B cell (primary cell): ENCODE data around the gene HOXA11. TPM values are rescaled to one million over a fixed set of nuclear protein-coding genes. Genes with fewer than 3 reads are reported as not detected.

Source experiments
- ATAC-seq: fragments of 200-7000 bp; cut with Tn5 transposase; one replicate; pipeline ENCODE4 v1.10.0; 2021; ENCODE audit warnings: low read depth, mild to moderate bottlenecking, moderate number of reproducible peaks, moderate library complexity
- CTCF ChIA-PET: fragments of 350-600 bp; sonication (Branson Sonifier 250); formaldehyde crosslinking; loops from one replicate; lab custom pipeline; 2021; ENCODE audit warnings: antibody characterized with exemption, inconsistent platforms; lab: Charles Lee
- POLR2A ChIA-PET: fragments of 350-600 bp; sonication (Branson Sonifier 250); formaldehyde crosslinking; loops from one replicate; lab custom pipeline; 2021; ENCODE audit warnings: antibody characterized with exemption; lab: Charles Lee
- DNase-seq: peaks from one replicate; pipeline ENCODE4 v3.0.0; 2013
- H2AFZ ChIP-seq: 2 replicates; pipeline ENCODE4 v1.6.1; 2012; ENCODE audit warnings: mild to moderate bottlenecking, low read depth, low read length; ENCODE audit not compliant: insufficient read depth, poor library complexity, severe bottlenecking
- H3K27ac ChIP-seq, 2 donors: 1 replicate in 1 of 2; 2 replicates in 1 of 2; pipeline ENCODE4 v1.5.1; 2012 to 2013; ENCODE audit warnings: low read length in 2 of 2, mild to moderate bottlenecking in 2 of 2, moderate library complexity in 1 of 2
- H3K27me3 ChIP-seq, 4 experiments: fragments of 200-600 bp in 1 of 4; sonication (generic) in 1 of 4; replicated peaks in 1 of 4; 1 replicate in 2 of 4; 2 replicates in 2 of 4; pipeline versions ENCODE4 v1.6.1 to v1.7.0; 2013 to 2016; ENCODE audit warnings: low read length in 3 of 4, mild to moderate bottlenecking in 2 of 4, mixed read lengths in 1 of 4, moderate library complexity in 1 of 4; ENCODE audit not compliant: insufficient read depth in 4 of 4, control insufficient read depth in 3 of 4; ENCODE audit errors: control extremely low read depth in 1 of 4
- H3K36me3 ChIP-seq, 2 experiments: replicated peaks in 1 of 2; 1 replicate in 1 of 2; 2 replicates in 1 of 2; pipeline versions ENCODE4 v1.6.1 to v1.7.1; 2013; ENCODE audit warnings: low read length in 1 of 2; ENCODE audit not compliant: insufficient read depth in 2 of 2, control insufficient read depth in 1 of 2; ENCODE audit errors: control extremely low read depth in 1 of 2, extremely low read depth in 1 of 2
- H3K4me1 ChIP-seq, 2 donors: fragments of 200-600 bp in 1 of 2; sonication (generic) in 1 of 2; 1 replicate in 1 of 2; 2 replicates in 1 of 2; pipeline versions ENCODE4 v1.5.1 to v1.6.1; 2013 to 2017; ENCODE audit warnings: low read length in 2 of 2; ENCODE audit not compliant: control insufficient read depth in 2 of 2, insufficient read depth in 2 of 2
- H3K4me2 ChIP-seq: replicated peaks from 2 replicates; pipeline ENCODE3; 2012; ENCODE audit warnings: mild to moderate bottlenecking, low read depth, low read length; ENCODE audit not compliant: poor library complexity, severe bottlenecking
- H3K4me3 ChIP-seq, 5 experiments: fragments of 200-600 bp in 1 of 5; sonication (generic) in 1 of 5; 1 replicate in 3 of 5; 2 replicates in 2 of 5; pipeline versions ENCODE4 v1.5.1 to v1.7.0; 2011 to 2016; ENCODE audit warnings: low read length in 4 of 5, mild to moderate bottlenecking in 4 of 5, low read depth in 2 of 5, control low read depth in 1 of 5, moderate library complexity in 1 of 5; ENCODE audit not compliant: insufficient read depth in 1 of 5; ENCODE audit errors: control extremely low read depth in 1 of 5, extremely low read depth in 1 of 5
- H3K79me2 ChIP-seq: fragments of 200-600 bp; sonication (generic); one replicate; pipeline ENCODE4 v1.6.0; 2016; ENCODE audit warnings: low read length; ENCODE audit not compliant: control insufficient read depth, insufficient read depth
- H3K9ac ChIP-seq: fragments of 200-600 bp; sonication (generic); 2 replicates; pipeline ENCODE4 v1.6.1; 2017; ENCODE audit warnings: mild to moderate bottlenecking, low read length, moderate library complexity
- H3K9me3 ChIP-seq, 3 donors: one replicate each; pipeline versions ENCODE4 v1.6.1 to v1.7.1; 2013; ENCODE audit warnings: low read length in 2 of 3; ENCODE audit not compliant: control insufficient read depth in 2 of 3, insufficient read depth in 1 of 3; ENCODE audit errors: control extremely low read depth in 1 of 3
- H4K20me1 ChIP-seq: 2 replicates; pipeline ENCODE4 v1.6.0; 2012; ENCODE audit warnings: mild to moderate bottlenecking, low read length; ENCODE audit not compliant: insufficient read depth, control insufficient read depth, poor library complexity, severe bottlenecking
- H3K27ac Mint-ChIP-seq: one replicate; pipeline ENCODE4 v1.8.0; 2021; ENCODE audit warnings: mixed read lengths
- H3K27me3 Mint-ChIP-seq: one replicate; pipeline ENCODE4 v1.8.0; 2021; ENCODE audit warnings: mixed read lengths
- H3K4me1 Mint-ChIP-seq: one replicate; pipeline ENCODE4 v1.8.0; 2021; ENCODE audit warnings: mixed read lengths
- H3K4me3 Mint-ChIP-seq: one replicate; pipeline ENCODE4 v1.8.0; 2021; ENCODE audit warnings: mixed read lengths
- H3K9me3 Mint-ChIP-seq: one replicate; pipeline ENCODE4 v1.8.0; 2022; ENCODE audit warnings: mixed read lengths; ENCODE audit not compliant: insufficient read depth
- EZH2 ChIP-seq: IDR thresholded peaks from 2 replicates; pipeline ENCODE4 v1.6.1; 2012; ENCODE audit warnings: borderline replicate concordance, low read depth, mild to moderate bottlenecking, moderate library complexity, low read length; ENCODE audit not compliant: insufficient read depth, poor library complexity, severe bottlenecking
- WGBS: methylation state at CpG from one replicate; pipeline ENCODE4 v1.1.5; 2013; ENCODE audit warnings: missing lambda C conversion rate; ENCODE audit not compliant: insufficient coverage; 5-methylcytosine and 5-hydroxymethylcytosine counted together
- intact Hi-C: fragments of 100-400 bp; cut with micrococcal nuclease; formaldehyde crosslinking; loops from one replicate; pipeline ENCODE4 v1.10.0; 2022
- polyA plus RNA-seq: library from polyadenylated mRNA; depleted of rRNA; stranded (reverse); fragments of >200 nt; gene quantifications from 2 replicates; pipeline ENCODE4 v1.2.3, GENCODE V29; 2012
- total RNA-seq, 2 donors: library from RNA; stranded (reverse); fragments of 120-200 nt in 1 of 2; gene quantifications; 1 replicate in 1 of 2; 2 replicates in 1 of 2; pipeline versions ENCODE4 v1.2.3 to v1.2.4, GENCODE V29; 2013 to 2022
- TF ChIP-seq, protein P1 (sequence below): fragments of 200-600 bp; IDR thresholded peaks from one replicate; pipeline ENCODE4 v1.8.0; 2022; ENCODE audit warnings: antibody characterized with exemption, mild to moderate bottlenecking

The HOXA11 gene
- total and polyA plus RNA-seq, 2 donors (not counting 1 experiment from before 2014, with no cell fraction given) = not detected

DNA sequence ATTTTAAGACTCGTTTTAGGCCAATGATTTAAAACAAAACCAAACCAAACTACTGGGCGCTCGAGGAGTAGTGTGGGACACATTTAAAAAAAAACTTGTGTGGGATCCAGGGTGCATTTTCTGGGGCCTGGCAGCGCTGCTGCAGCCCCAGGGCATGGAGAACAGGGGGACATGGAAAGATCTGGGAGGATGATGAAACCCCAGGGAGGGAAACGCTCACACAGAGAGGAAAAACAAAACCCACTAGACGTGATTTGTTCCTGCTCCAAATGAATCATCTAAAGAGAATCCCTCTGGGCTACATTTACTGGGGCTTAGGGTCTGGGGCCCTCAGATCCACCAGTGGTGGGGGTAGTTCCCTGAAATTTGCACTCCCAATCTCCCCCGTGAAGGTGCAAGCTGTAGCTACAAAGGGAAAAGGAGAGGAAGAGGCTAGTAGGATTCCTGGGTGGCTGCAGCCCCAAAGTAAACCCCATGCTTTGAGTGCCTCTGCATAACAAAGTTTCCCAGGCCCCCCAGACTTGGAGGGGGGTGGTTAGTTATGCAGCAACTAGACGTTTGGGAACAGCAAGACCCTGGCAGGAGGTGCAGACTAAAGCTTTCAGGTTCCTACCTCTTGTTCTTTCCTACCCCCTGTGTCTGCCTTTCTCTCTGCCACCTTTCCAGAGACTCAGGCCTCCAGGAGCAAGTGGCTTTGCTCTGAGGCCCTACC lies 29.4 kb upstream of the HOXA11 start:
- CTCF ChIA-PET = interaction anchor here (1.2 kb wide), 1 partner anchor 18 kb away, joined by 4 read pairs; no protein-coding TSS in a partner anchor
- H3K4me3 Mint-ChIP-seq = no peak overlapping the region
- ATAC-seq (no peak), DNase-seq (no peak)
- no peak overlapping the region for H3K4me3 ChIP-seq
- intact Hi-C loops = loop anchor here (5.0 kb wide), 2 partner anchors 363 to 558 kb away; no protein-coding TSS in a partner anchor
- no peak overlapping the region for H3K27ac ChIP-seq
- no peaks in the 10 kb centered on the region for H3K36me3 ChIP-seq
- WGBS = 92% methylated on average over 2 of the region's 8 CpGs
- POLR2A ChIA-PET = no interaction called here
- peaks cover 0 to 86% (median 51%) of the 10 kb centered on the region in 4 experiments for H3K27me3 ChIP-seq
- peaks cover 0 to 22% (median 0%) of the 10 kb centered on the region in 3 donors for H3K9me3 ChIP-seq
- H3K4me1 Mint-ChIP-seq = peaks cover 17% of the 10 kb centered on the region
- no peaks in the 10 kb centered on the region for H3K79me2 ChIP-seq
- H3K4me1 ChIP-seq = peaks cover 17 to 22% of the 10 kb centered on the region in 2 donors
- no peak overlapping the region for H3K9ac ChIP-seq
- no peaks in the 10 kb centered on the region for H4K20me1 ChIP-seq
- H2AFZ ChIP-seq = no peak overlapping the region
- H3K4me2 ChIP-seq = no peak overlapping the region
- no peak overlapping the region for H3K27ac Mint-ChIP-seq
- peaks cover 74% of the 10 kb centered on the region for H3K27me3 Mint-ChIP-seq
- TF ChIP-seq, protein P1, sequence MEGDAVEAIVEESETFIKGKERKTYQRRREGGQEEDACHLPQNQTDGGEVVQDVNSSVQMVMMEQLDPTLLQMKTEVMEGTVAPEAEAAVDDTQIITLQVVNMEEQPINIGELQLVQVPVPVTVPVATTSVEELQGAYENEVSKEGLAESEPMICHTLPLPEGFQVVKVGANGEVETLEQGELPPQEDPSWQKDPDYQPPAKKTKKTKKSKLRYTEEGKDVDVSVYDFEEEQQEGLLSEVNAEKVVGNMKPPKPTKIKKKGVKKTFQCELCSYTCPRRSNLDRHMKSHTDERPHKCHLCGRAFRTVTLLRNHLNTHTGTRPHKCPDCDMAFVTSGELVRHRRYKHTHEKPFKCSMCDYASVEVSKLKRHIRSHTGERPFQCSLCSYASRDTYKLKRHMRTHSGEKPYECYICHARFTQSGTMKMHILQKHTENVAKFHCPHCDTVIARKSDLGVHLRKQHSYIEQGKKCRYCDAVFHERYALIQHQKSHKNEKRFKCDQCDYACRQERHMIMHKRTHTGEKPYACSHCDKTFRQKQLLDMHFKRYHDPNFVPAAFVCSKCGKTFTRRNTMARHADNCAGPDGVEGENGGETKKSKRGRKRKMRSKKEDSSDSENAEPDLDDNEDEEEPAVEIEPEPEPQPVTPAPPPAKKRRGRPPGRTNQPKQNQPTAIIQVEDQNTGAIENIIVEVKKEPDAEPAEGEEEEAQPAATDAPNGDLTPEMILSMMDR = no peak
- no peak for TF ChIP-seq EZH2
- H3K9me3 Mint-ChIP-seq = no peaks in the 10 kb centered on the region
